ENCODE results near the gene FABP3.

FABP3 gene

GRCh38 chr1:31396633-31397351 is 23.9 kb upstream of the FABP3 start:
- no peak for DNase-seq
- peak; percentile 18 for TF ChIP-seq CTCF (IDR thresholded peaks at IDR 0.05)
- Mint-ChIP-seq H3K36me3 (ENCODE audit: low read depth) (no peaks in the 10 kb centered on the region), H3K9me3 (no peaks in the 10 kb centered on the region), H3K27me3 (ENCODE audit: low read depth, poor library complexity) (peaks cover 17% of the 10 kb centered on the region), H3K4me1 (peaks cover 19% of the 10 kb centered on the region), H3K27ac (no peak overlapping the region), H3K4me3 (no peak overlapping the region)

DNA sequence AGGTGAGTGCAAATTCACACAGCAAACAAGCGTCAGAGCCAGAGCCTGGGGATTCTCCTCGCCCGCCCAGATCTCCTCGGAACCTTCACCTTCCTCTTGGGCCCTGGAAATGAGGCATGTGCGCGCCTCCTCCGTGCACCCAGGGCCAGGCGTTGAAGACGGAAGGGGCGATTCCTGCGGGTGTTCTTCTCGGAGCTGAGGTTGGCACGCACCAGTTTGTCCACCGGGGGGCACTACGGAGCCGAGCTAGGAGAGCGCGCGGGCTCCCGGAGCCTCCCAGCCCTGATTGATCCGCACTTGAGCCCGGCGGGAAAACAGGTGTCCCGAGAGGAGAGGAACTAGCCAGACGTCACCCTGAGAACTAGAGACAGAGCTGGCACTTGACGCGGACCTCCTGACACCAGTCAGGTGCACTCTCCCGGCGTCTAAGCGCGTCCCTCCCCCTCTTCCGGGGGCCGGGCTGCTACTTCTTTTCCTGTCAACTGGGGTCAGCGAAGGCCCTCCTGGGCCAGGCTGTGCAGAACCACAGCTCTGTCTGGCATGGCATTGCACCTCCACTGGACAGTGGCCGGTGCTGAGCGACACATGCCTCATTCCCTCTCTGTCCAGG is 21.8 kb upstream of the FABP3 start:
- Mint-ChIP-seq H3K4me3 (peak overlapping the region; percentile 71), H3K27ac (no peak overlapping the region), H3K36me3 (ENCODE audit: low read depth) (no peaks in the 10 kb centered on the region), H3K27me3 (ENCODE audit: low read depth, poor library complexity) (peaks cover 14% of the 10 kb centered on the region), H3K4me1 (peaks cover 19% of the 10 kb centered on the region), H3K9me3 (no peaks in the 10 kb centered on the region)
- TF ChIP-seq CTCF (IDR thresholded peaks at IDR 0.05), result peak; percentile 88
- peak; percentile 95 for DNase-seq

DNA sequence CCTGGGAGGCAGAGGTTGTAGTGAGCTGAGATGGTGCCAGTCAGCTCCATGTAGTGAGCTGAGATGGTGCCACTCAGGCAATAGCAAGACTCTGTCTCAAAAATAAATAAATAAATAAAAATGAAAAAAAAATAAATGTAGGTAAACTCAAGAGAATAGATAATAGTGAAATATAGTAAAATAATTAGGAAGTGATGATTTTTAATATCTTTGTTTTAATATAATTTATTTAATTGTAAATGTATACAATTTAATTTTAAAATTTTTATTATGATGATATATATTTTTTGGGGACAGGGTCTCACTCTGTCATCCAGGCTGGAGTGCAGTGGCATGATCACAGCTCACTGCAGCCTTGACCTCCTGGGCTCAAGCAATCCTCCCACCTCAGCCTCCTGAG is 20.6 kb upstream of the FABP3 start:
- peaks cover 19% of the 10 kb centered on the region for H3K4me1 Mint-ChIP-seq
- H3K36me3 Mint-ChIP-seq (ENCODE audit: low read depth), result no peaks in the 10 kb centered on the region
- no peak overlapping the region for H3K4me3 Mint-ChIP-seq
- peaks cover 14% of the 10 kb centered on the region for H3K27me3 Mint-ChIP-seq (ENCODE audit: low read depth, poor library complexity)
- DNase-seq, result no peak
- TF ChIP-seq CTCF (IDR thresholded peaks at IDR 0.05), result no peak
- no peaks in the 10 kb centered on the region for H3K9me3 Mint-ChIP-seq
- H3K27ac Mint-ChIP-seq, result no peak overlapping the region

DNA sequence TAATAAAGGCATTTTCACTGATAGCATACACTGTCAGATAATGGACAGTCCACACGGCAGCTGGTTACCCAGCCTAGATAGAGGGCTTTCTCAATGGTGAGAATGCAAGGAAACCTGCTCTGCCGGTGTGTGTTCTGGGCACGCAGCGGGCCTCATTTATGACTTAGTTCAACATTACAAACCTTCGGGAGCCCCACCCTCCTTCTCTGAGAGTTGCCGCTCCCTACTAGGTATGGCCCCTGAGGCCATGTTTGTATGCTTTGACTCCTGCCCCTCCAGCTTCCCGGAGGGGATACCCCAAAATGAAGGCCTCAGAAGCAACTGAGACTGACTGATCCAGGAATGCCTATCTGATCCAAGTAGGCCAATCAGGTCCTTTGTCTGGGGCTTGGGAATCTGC is 17.2 kb upstream of the FABP3 start:
- H3K4me1 Mint-ChIP-seq, result peaks cover 5% of the 10 kb centered on the region
- peaks cover 7% of the 10 kb centered on the region for H3K27me3 Mint-ChIP-seq (ENCODE audit: low read depth, poor library complexity)
- no peak overlapping the region for H3K4me3 Mint-ChIP-seq
- TF ChIP-seq CTCF (IDR thresholded peaks at IDR 0.05), result no peak
- no peak overlapping the region for H3K27ac Mint-ChIP-seq
- H3K9me3 Mint-ChIP-seq, result no peaks in the 10 kb centered on the region
- no peak for DNase-seq
- no peaks in the 10 kb centered on the region for H3K36me3 Mint-ChIP-seq (ENCODE audit: low read depth)

DNA sequence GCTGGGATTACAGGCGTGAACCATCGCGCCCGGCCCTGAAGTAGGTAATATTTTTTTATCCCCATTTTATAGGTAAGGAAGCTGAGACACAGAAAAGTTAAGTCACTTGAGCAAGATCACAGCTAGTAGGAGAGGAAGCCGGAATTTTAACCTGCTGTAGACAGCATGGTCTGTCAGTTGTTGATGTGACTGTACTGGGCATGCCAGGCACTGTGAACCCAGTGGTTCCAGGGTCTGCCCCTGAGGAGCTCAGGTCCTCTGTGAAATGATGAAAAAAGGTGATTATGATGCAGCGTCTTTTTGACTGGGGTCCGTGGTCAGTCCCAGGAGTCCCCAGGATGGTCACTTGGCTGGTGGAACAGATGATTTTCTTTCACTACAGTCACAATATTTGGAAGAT is 16.7 kb upstream of the FABP3 start:
- no peak overlapping the region for H3K27ac Mint-ChIP-seq

More for the DNA sequence above, 16.7 kb upstream of the FABP3 start:
- DNase-seq, result no peak
- no peaks in the 10 kb centered on the region for H3K9me3 Mint-ChIP-seq
- peaks cover 5% of the 10 kb centered on the region for H3K27me3 Mint-ChIP-seq (ENCODE audit: low read depth, poor library complexity)
- no peaks in the 10 kb centered on the region for H3K36me3 Mint-ChIP-seq (ENCODE audit: low read depth)
- no peak overlapping the region for H3K4me3 Mint-ChIP-seq
- H3K4me1 Mint-ChIP-seq, result peaks cover 5% of the 10 kb centered on the region
- no peak for TF ChIP-seq CTCF (IDR thresholded peaks at IDR 0.05)

Data from nephron progenitor cell (in vitro differentiated cells).